HepG2 (cell line): ENCODE data around the gene SIRT7. TPM values are rescaled to one million over a fixed set of nuclear protein-coding genes. Genes with fewer than 3 reads are reported as not detected.

ENCODE experiments used
- ATAC-seq: fragments of 200-7000 bp; cut with Tn5 transposase; 3 replicates; pipeline ENCODE4 v1.9.1; 2020; ENCODE audit warnings: mild to moderate bottlenecking, moderate library complexity
- BruUV-seq: library from RNA; stranded (reverse); fragments of 400-500 nt; replicated peaks from 2 replicates; lab custom pipeline; 2021; lab: Mats Ljungman, UMichigan
- CTCF ChIA-PET: fragments of 300-600 bp; formaldehyde crosslinking; extraction: SDS; loops from one replicate; lab custom pipeline; 2021; ENCODE audit warnings: low total read pairs, inconsistent platforms, low intra/inter-chr PET ratio; lab: Yijun Ruan, JAX
- POLR2A ChIA-PET: fragments of 350-600 bp; sonication (Branson Sonifier 250); formaldehyde crosslinking; loops from one replicate; lab custom pipeline; 2020; ENCODE audit warnings: antibody characterized with exemption, inconsistent platforms; lab: Yijun Ruan, JAX
- DNase-seq: peaks from one replicate; pipeline ENCODE4 v3.0.0-alpha.2; 2015; ENCODE audit warnings: low spot score
- FAIRE-seq: peaks from 3 replicates; lab custom pipeline; 2011; peaks lifted over from hg19 to GRCh38; lab: Jason Lieb, UNC
- H2AFZ ChIP-seq: one replicate; pipeline ENCODE4 v1.6.1; 2011; ENCODE audit warnings: low read length, inconsistent platforms
- H3K27ac ChIP-seq: fragments of 300-600 bp; 3 replicates; pipeline ENCODE4 v1.8.0; 2011; ENCODE audit warnings: mixed run types, mild to moderate bottlenecking, mixed read lengths, low read length, inconsistent platforms; ENCODE audit not compliant: insufficient read depth; ENCODE audit errors: extremely low read length
- H3K27me3 ChIP-seq, 2 experiments: fragments of 200-600 bp in 1 of 2; 2 replicates in 1 of 2; 3 replicates in 1 of 2; pipeline versions ENCODE4 v1.6.0 to v1.8.0; 2011; ENCODE audit warnings: low read length in 2 of 2, mild to moderate bottlenecking in 2 of 2, moderate library complexity in 2 of 2, inconsistent platforms in 1 of 2; ENCODE audit not compliant: insufficient read depth in 2 of 2, control insufficient read depth in 1 of 2
- H3K36me3 ChIP-seq, 2 experiments: fragments of 200-600 bp in 1 of 2; replicated peaks in 1 of 2; 2 replicates in 1 of 2; 3 replicates in 1 of 2; pipeline versions ENCODE4 v1.5.1 to v1.8.0; 2011; ENCODE audit warnings: low read length in 2 of 2, inconsistent platforms in 1 of 2; ENCODE audit not compliant: insufficient read depth in 2 of 2, control insufficient read depth in 1 of 2
- H3K4me1 ChIP-seq: 2 replicates; pipeline ENCODE4 v1.5.1; 2012; ENCODE audit warnings: low read length, inconsistent platforms; ENCODE audit not compliant: insufficient read depth
- H3K4me2 ChIP-seq: 2 replicates; pipeline ENCODE4 v1.6.0; 2011; ENCODE audit warnings: low read depth, low read length, inconsistent platforms
- H3K4me3 ChIP-seq, 3 experiments: fragments of 200-600 bp in 1 of 3; sonication (generic), shearing (Covaris generic) in 1 of 3; replicated peaks in 1 of 3; 2 replicates each; pipeline ENCODE4 v1.5.1; 2011 to 2016; ENCODE audit warnings: low read length in 3 of 3, inconsistent platforms in 2 of 3, low read depth in 2 of 3, mild to moderate bottlenecking in 2 of 3, control low read depth in 1 of 3, mixed read lengths in 1 of 3; ENCODE audit not compliant: insufficient read depth in 1 of 3
- H3K79me2 ChIP-seq: one replicate; pipeline ENCODE4 v1.6.1; 2011; ENCODE audit warnings: low read length, inconsistent platforms; ENCODE audit not compliant: insufficient read depth
- H3K9ac ChIP-seq: 2 replicates; pipeline ENCODE4 v1.6.0; 2011; ENCODE audit warnings: mild to moderate bottlenecking, low read depth, low read length, inconsistent platforms; ENCODE audit not compliant: insufficient read depth
- H3K9me3 ChIP-seq: 2 replicates; pipeline ENCODE4 v1.5.1; 2012; ENCODE audit warnings: mild to moderate bottlenecking, low read length
- H4K20me1 ChIP-seq: 2 replicates; pipeline ENCODE4 v1.6.0; 2011; ENCODE audit warnings: inconsistent platforms, mild to moderate bottlenecking, low read length, moderate library complexity; ENCODE audit not compliant: insufficient read depth
- GMEB2 ChIP-seq: IDR thresholded peaks from 2 replicates; pipeline ENCODE4 v1.6.1; 2016; ENCODE audit warnings: missing biosample characterization, missing genetic modification reagents, low read depth
- PATZ1 ChIP-seq: sonication (generic); formaldehyde crosslinking; IDR thresholded peaks from 2 replicates; pipeline ENCODE4 v1.4.0; 2020; ENCODE audit warnings: missing genetic modification reagents
- RBM22 ChIP-seq: fragments of 200-400 bp; formaldehyde crosslinking; optimal IDR thresholded peaks from 2 replicates; pipeline ENCODE3; 2017; ENCODE audit warnings: mild to moderate bottlenecking, low read length, moderate library complexity
- SOX6 ChIP-seq, 2 experiments: fragments of 450-650 bp in 1 of 2; sonication (generic) in 1 of 2; formaldehyde crosslinking in 1 of 2; IDR thresholded peaks; 2 replicates each; pipeline versions ENCODE4 v1.4.0 to v1.6.1; 2017 to 2020; ENCODE audit warnings: antibody characterized with exemption in 1 of 2, mild to moderate bottlenecking in 1 of 2, missing genetic modification reagents in 1 of 2
- STAG1 ChIP-seq: sonication (generic); formaldehyde crosslinking; IDR thresholded peaks from 2 replicates; pipeline ENCODE4 v1.4.0; 2020; ENCODE audit warnings: missing genetic modification reagents
- STAT5B ChIP-seq: sonication (generic); formaldehyde crosslinking; IDR thresholded peaks from 2 replicates; pipeline ENCODE4 v1.4.0; 2020; ENCODE audit warnings: missing genetic modification reagents
- TARDBP ChIP-seq: sonication (generic); formaldehyde crosslinking; IDR thresholded peaks from 2 replicates; pipeline ENCODE4 v1.8.0; 2022; ENCODE audit warnings: mild to moderate bottlenecking, missing genetic modification reagents
- ZFX ChIP-seq: sonication (generic); formaldehyde crosslinking; IDR thresholded peaks from 2 replicates; pipeline ENCODE4 v1.4.0; 2020; ENCODE audit warnings: mild to moderate bottlenecking, low read depth, missing genetic modification reagents, moderate library complexity
- ZFY ChIP-seq: sonication (generic); formaldehyde crosslinking; IDR thresholded peaks from 2 replicates; pipeline ENCODE4 v1.4.0; 2020; ENCODE audit warnings: missing genetic modification reagents
- ZFYVE20 ChIP-seq: sonication (generic); formaldehyde crosslinking; IDR thresholded peaks from 2 replicates; pipeline ENCODE4 v1.8.0; 2023; ENCODE audit warnings: low read depth, mild to moderate bottlenecking, moderate library complexity, missing genetic modification reagents, borderline replicate concordance
- WGBS: methylation state at CpG from one replicate; pipeline ENCODE4 v1.1.6; 2017; ENCODE audit warnings: low lambda C conversion rate; 5-methylcytosine and 5-hydroxymethylcytosine counted together
- in situ Hi-C: cut with HindIII; loops from 2 replicates; pipeline ENCODE4 v1.10.0; 2017; ENCODE audit warnings: low pct_unique_long_range_greater_than_20kb; ENCODE audit not compliant: extremely low pct_ligation_motif_present
- intact Hi-C: fragments of 100-400 bp; cut with micrococcal nuclease; formaldehyde crosslinking; loops from one replicate; pipeline ENCODE4 v1.10.0; 2022; ENCODE audit not compliant: unreplicated experiment
- polyA plus RNA-seq, 8 experiments: library from polyadenylated mRNA; depleted of rRNA in 3 of 8; stranded (reverse) in 7 of 8; unstranded in 1 of 8; fragments of >200 nt; fragmentation: Illumina TruSeq in 4 of 8; extraction: Trizol in 4 of 8; gene quantifications; 2 replicates each; pipeline versions ENCODE4 v1.2.1 to v1.2.3, GENCODE V29; 2011 to 2016; ENCODE audit warnings: low read depth in 4 of 8, missing spikeins in 1 of 8, mixed read lengths in 1 of 8; ENCODE audit not compliant: insufficient read depth in 1 of 8
- total RNA-seq, 5 experiments: library from RNA; depleted of rRNA; stranded (reverse); fragments of >200 nt; fragmentation: Illumina TruSeq; extraction: Trizol; gene quantifications; 2 replicates each; pipeline ENCODE4 v1.2.3, GENCODE V29; 2016; ENCODE audit warnings: low read depth in 1 of 5
- TF ChIP-seq, protein P1 (sequence below): sonication (generic); formaldehyde crosslinking; conservative IDR thresholded peaks from 2 replicates; pipeline ENCODE4 v1.4.0; 2020; ENCODE audit warnings: missing genetic modification reagents
- TF ChIP-seq, protein P2 (sequence below): sonication (generic); formaldehyde crosslinking; IDR thresholded peaks from 2 replicates; pipeline ENCODE4 v1.8.1; 2023; ENCODE audit warnings: mild to moderate bottlenecking, missing genetic modification reagents

Gene SIRT7
- total and polyA plus RNA-seq, 2 of the 13 experiments (the other 11 are each of a cell fraction or from before 2014, with no cell fraction given): 8.3 to 24.8 TPM

DNA sequence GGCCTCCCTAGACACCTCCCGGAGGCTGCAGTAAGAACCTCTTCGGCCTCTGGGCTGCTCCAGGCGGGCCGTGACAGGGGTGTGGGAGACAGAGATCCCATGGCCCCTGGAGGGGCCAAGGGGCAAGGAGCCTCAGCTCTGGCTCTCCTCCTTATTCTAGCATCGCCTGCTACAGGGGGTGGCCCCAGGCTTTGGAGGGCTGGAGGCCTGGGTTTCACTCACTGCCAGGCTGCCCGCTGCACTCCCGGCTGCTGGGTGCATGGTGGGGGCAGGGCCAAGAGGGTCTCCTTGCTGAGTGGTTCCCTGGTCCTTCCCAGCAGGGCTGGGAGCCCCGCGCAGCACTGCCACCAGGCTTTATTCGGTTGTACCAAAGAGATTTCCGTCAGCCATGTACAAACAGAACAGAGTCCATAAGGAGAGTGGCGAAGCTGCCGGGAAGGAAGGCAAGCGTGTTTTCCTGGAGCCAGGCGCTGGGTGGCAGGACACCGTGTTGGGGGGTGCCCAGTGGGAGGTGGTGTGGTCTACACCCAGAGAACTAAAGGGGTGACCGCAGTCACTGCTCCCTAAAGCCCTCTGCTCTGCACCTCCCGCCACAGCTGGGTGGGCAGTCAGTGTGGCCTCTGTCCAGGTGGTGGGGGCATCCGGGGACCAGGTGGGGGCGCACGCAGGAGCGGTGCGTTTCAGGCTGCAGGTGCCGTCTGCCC lies 13.9 kb downstream of the SIRT7 start (continued):
- TF ChIP-seq PATZ1 (CRISPR knock-in tag) (no peak), ZFYVE20 (CRISPR knock-in tag) (0 out of 2 replicates have a peak, but pooled peaks have one; percentile 30)
- TF ChIP-seq, all 625 proteins: peak for 8

DNA sequence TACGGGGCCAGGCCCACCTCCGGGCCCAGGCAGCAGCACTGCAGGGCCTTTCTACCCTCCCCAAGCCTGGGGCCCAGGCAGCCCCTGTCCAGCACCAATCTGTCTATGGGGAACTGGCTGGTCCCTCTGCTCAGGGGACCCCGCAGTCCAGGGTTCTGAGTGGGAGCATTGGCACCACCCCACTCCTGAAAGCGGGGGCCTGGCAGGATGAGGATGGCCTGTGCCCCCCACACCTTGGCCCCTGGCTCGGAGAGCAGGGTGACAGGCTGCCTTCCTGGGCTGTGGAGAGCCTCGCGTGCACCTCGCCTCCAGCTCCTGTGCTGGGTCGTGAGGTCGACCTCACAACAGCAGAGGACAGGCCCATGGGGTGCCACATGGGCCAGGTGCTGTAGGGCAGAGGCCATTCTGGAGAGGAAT lies 14.6 kb downstream of the SIRT7 start:
- no peak for FAIRE-seq
- no peaks in the 10 kb centered on the region for H3K9me3 ChIP-seq
- TF ChIP-seq ZFX (peak; percentile 16), RBM22 (peak; percentile 92), STAT5B (CRISPR knock-in tag) (0 out of 2 replicates have a peak, but pooled peaks have one; percentile 43), SOX6 (IDR thresholded peaks at IDR 0.05) (no peak), SOX6 (CRISPR knock-in tag; IDR thresholded peaks at IDR 0.05) (no peak), TARDBP (CRISPR knock-in tag) (peak; percentile 58; the same call in 1 of the 2 replicates), STAG1 (CRISPR knock-in tag) (no peak), GMEB2 (CRISPR knock-in tag) (no peak), ZFY (CRISPR knock-in tag) (peak; percentile 25; the same call in 1 of the 2 replicates)
- TF ChIP-seq, protein P1, sequence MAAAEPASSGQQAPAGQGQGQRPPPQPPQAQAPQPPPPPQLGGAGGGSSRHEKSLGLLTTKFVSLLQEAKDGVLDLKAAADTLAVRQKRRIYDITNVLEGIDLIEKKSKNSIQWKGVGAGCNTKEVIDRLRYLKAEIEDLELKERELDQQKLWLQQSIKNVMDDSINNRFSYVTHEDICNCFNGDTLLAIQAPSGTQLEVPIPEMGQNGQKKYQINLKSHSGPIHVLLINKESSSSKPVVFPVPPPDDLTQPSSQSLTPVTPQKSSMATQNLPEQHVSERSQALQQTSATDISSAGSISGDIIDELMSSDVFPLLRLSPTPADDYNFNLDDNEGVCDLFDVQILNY: no peak
- TF ChIP-seq, protein P2, sequence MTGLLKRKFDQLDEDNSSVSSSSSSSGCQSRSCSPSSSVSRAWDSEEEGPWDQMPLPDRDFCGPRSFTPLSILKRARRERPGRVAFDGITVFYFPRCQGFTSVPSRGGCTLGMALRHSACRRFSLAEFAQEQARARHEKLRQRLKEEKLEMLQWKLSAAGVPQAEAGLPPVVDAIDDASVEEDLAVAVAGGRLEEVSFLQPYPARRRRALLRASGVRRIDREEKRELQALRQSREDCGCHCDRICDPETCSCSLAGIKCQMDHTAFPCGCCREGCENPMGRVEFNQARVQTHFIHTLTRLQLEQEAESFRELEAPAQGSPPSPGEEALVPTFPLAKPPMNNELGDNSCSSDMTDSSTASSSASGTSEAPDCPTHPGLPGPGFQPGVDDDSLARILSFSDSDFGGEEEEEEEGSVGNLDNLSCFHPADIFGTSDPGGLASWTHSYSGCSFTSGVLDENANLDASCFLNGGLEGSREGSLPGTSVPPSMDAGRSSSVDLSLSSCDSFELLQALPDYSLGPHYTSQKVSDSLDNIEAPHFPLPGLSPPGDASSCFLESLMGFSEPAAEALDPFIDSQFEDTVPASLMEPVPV (CRISPR knock-in tag): 0 out of 2 replicates have a peak, but pooled peaks have one; percentile 67

More for the DNA sequence above, 14.6 kb downstream of the SIRT7 start:
- Histone ChIP-seq H3K4me2 (0 out of 2 replicates have a peak overlapping the region, but pooled peaks have one; percentile 68), H3K79me2 (peaks cover 9% of the 10 kb centered on the region), H4K20me1 (peaks cover 8% of the 10 kb centered on the region; the same call in 1 of the 2 replicates), H3K4me1 (peaks cover 28% of the 10 kb centered on the region), H3K27ac (peak overlapping the region; percentile 28), H3K4me3 (no peak overlapping the region), H3K27me3 (no peaks in the 10 kb centered on the region), H2AFZ (no peak overlapping the region), H3K36me3 (peaks cover 43 to 63% of the 10 kb centered on the region in 2 experiments), H3K9ac (no peak overlapping the region)
- ATAC-seq (peak; percentile 4), DNase-seq (no peak)
- ChIA-PET CTCF (no interaction called here), POLR2A (interaction anchor here (0.6 to 2.9 kb wide), 2 partner anchors 23 to 134 kb away, joined by 3 to 10 read pairs; partner anchors contain the start of gene DCXR)
- intact Hi-C loops (no loop called here), in situ Hi-C loops (no loop called here)
- 83% methylated on average over 10 of the region's 10 CpGs for WGBS
- no TSS peak for BruUV-seq
